Thyroid gland (tissue), 4 donors: ENCODE data around the gene SMPX.

Experiments
- POLR2A ChIP-seq, 2 donors: fragments of 450-650 bp; IDR thresholded peaks; one replicate each; pipeline ENCODE4 v1.6.1; 2017; ENCODE audit warnings: antibody characterized with exemption in 2 of 2, mild to moderate bottlenecking in 2 of 2, moderate library complexity in 1 of 2
- TF ChIP-seq, protein P1 (sequence below), 6 experiments: fragments of 200-600 bp in 3 of 6; fragments of 450-650 bp in 3 of 6; sonication (generic) in 3 of 6; IDR thresholded peaks; one replicate each; pipeline ENCODE4 v1.5.1; 2016 to 2019; ENCODE audit warnings: antibody characterized with exemption in 6 of 6, mild to moderate bottlenecking in 2 of 6, inconsistent platforms in 1 of 6, moderate library complexity in 1 of 6

DNA sequence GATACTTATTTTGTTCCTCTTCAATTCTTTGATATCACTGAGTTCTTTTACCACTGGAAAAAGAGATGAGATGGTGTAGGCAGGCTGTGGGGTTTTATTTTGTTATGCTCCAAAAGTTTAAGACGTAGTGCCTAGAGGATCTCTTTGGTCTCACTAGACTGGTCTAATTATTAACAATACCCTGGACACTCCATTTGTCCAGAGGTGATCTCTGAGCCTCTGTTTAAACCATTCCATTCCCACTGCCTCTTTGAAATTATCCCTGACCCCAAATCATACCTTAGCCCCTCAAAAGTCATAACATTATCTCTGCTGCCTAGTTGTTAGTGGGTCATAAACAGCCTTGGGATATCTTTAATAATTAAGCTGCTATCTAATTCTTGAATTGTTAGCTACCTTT is 24.2 kb downstream of the SMPX start:
- TF ChIP-seq POLR2A (IDR thresholded peaks at IDR 0.05) = no peak
- TF ChIP-seq, protein P1, sequence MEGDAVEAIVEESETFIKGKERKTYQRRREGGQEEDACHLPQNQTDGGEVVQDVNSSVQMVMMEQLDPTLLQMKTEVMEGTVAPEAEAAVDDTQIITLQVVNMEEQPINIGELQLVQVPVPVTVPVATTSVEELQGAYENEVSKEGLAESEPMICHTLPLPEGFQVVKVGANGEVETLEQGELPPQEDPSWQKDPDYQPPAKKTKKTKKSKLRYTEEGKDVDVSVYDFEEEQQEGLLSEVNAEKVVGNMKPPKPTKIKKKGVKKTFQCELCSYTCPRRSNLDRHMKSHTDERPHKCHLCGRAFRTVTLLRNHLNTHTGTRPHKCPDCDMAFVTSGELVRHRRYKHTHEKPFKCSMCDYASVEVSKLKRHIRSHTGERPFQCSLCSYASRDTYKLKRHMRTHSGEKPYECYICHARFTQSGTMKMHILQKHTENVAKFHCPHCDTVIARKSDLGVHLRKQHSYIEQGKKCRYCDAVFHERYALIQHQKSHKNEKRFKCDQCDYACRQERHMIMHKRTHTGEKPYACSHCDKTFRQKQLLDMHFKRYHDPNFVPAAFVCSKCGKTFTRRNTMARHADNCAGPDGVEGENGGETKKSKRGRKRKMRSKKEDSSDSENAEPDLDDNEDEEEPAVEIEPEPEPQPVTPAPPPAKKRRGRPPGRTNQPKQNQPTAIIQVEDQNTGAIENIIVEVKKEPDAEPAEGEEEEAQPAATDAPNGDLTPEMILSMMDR (IDR thresholded peaks at IDR 0.05) = no peak
